Measurements from ENCODE around the gene SNAPC3.

GRCh38 chr9:15484802-15485201 is 62.1 kb downstream of the SNAPC3 start:
- TF ChIP-seq BCL3 (IDR thresholded peaks at IDR 0.05) = no peak
- TF ChIP-seq CTCF (IDR thresholded peaks at IDR 0.05) = no peak
- TF ChIP-seq RCOR1 (IDR thresholded peaks at IDR 0.05; ENCODE audit: low read depth, low read length) = no peak
- no peak for TF ChIP-seq SMC3 (IDR thresholded peaks at IDR 0.05)
- TF ChIP-seq JUN (IDR thresholded peaks at IDR 0.05) = no peak
- no peak for TF ChIP-seq MAX (IDR thresholded peaks at IDR 0.05)
- TF ChIP-seq POLR2A (IDR thresholded peaks at IDR 0.05; ENCODE audit: low read length) = no peak
- TF ChIP-seq MAFK (IDR thresholded peaks at IDR 0.05; ENCODE audit: partially characterized antibody) = no peak
- TF ChIP-seq, protein P1, sequence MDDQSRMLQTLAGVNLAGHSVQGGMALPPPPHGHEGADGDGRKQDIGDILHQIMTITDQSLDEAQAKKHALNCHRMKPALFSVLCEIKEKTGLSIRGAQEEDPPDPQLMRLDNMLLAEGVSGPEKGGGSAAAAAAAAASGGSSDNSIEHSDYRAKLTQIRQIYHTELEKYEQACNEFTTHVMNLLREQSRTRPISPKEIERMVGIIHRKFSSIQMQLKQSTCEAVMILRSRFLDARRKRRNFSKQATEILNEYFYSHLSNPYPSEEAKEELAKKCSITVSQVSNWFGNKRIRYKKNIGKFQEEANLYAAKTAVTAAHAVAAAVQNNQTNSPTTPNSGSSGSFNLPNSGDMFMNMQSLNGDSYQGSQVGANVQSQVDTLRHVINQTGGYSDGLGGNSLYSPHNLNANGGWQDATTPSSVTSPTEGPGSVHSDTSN (IDR thresholded peaks at IDR 0.05) = no peak
